Left hindlimb (tissue), 1 donor: Measurements from ENCODE around the gene WDHD1.
"Not testable (repeated sequence)": the region's sequence is repeated elsewhere in the genome, so short reads cannot be mapped to it uniquely, and the experiment has no call there.

Source experiments
- DNase-seq: peaks from one replicate; pipeline ENCODE4 v3.0.0-alpha.2; 2018

WDHD1 gene

DNA sequence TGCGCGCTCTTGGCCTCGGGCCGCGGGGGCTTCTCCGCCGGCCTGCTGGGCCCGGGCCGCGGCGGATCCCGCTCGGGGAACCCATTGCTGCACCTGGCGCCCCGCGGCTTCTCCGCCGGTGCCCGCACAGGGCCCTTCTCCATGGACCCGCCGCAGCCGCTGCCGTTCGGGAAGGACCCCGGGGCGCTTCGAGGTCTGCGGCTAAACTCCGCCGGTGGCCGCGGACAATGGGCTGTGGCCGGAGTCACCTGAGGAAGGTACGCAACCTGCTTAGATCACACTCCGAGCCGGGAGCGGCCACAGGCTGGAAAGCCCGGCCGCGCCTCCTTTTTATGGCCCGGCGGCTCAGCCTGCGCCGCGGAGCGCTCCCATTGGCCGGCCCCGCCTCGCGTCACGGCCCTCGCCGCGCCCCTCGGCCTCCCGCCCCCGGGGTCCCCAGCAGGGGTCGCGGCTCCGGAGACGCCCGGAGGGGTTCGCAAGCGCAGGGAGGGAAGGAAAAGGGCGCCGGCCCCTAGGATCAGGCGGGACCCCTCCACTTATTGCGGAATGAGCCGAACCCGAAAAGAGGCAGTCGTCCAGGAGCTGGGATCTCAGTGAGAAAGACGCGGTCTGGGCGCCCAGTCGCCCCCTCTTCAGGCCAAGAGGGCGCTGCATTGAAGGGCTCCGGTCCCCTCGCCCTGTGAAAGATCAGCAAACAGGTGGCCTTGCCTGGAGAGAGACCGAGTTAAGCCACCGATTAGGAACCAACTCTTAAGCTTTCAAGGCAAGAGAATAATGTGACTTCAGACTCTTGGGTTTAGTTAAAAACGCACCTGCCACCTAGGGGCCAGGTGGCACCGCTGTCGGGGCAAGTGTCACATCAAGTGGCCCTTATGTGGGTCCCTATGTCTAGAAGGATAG, 124.1 kb downstream of the WDHD1 start, which contains the start of gene GCH1:
Gene GCH1 (minus strand): TSS at position 306 of the 900 bp plus-strand sequence. CDS start 163 bp downstream, at position 143.
- DNase-seq = peak; percentile 69

GRCh38 chr14:54902143-54902520, 124.8 kb downstream of the WDHD1 start:
- DNase-seq = peak; percentile 64

DNA sequence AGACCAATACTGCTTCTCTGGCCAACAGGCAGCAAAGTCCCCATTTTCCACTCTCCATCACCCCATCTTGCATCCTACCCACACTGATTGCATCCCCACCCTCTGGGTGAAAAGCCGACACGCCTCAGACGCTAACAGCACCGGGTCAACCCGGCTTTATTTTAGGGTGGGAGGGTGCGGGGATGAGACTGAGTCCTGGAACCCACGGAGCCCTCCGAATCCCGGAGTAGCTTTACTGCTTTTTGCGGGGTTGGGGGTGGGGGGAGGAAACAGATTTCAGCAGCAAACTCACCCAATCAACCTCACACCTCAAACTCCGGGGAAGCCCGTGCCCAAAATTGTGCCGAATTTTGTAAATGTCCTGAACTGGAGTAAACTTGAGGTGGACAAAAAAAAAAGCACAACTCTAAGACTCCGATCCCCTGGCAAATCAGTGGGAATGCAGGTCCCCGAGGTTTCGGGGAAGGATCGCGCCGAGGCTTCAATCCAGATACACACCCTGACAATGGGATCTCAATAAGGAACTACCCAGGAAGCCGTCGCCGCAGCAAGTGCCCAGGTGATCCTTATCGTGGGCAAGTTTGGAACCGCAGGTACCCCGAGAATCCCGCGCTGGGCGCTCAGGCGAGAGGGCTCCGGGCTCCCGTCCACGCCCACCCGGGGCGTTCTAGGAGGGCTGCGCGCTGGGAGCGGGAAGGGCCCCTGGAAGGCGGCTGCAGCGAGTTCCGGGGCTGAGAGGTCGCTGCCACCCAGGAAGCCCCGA, 125.3 kb downstream of the WDHD1 start:
- DNase-seq = no peak

- no peak for DNase-seq
Measured at GRCh38 chr14:54899573-54899972, 127.3 kb downstream of the WDHD1 start.

DNA sequence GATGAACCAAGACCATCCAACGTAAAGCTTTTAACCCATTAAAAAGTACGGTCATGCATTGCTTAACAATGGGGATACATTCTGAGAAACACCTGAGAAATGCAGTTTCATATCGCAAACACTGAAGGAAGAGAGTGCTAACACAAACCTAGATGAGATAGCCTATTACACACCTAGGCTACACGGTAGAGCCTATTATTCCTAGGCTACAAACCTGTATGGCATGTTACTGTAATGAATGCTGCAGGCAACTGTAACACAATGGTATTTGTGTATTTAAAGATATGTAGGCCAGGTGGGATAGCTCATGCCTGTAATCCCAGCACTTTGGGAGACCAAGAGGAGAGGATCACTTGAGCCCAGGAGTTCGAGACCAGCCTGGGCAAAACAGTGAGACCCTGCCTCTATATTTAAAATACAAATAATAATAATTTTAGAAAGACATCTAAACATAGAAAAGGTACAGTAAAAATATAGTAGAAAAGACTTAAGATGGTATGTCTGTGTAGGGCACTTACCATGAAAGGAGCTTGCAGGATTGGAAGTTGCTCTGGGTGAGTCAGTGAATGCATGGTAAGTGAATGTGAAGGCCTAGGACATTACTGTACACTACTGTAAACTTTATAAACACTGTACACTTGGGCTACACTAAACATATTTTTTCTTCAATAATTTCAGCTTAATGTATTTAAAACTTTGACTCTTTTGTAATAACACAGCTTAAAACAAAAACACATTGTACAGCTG, 128.9 kb downstream of the WDHD1 start:
- not testable (repeated sequence) for DNase-seq

GRCh38 chr14:54895683-54896082, 131.2 kb downstream of the WDHD1 start:
- no peak for DNase-seq

- DNase-seq = no peak
Measured at GRCh38 chr14:54894995-54895394, 131.9 kb downstream of the WDHD1 start.

DNA sequence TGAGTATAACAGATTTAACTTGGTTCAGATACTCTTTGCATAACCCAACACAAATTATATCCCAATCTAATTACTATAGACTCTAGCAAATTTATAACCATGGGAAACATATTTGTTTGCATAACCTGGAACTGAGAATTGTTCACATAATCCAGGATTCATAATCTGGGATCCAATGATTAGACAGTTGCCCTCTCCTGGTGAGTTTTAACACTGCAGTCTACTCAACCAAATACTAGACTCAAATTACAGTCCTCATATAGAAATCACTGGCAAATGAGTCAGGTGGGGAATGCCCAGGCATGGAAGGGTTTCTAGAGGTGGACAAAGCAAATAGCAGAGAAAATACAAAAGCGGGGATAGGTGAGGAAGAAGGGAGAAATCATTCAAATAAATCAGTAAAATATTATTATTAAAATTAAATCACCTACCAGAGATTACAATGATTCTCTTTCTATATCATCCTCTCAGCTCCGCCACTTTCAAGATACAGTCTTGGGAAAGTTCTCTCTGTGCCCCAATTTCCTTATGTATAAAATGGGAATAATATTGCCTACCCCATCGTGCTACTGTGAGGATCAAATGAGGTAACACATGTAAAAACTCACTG, 133.6 kb downstream of the WDHD1 start:
- no peak for DNase-seq

- no peak for DNase-seq
Measured at GRCh38 chr14:54891471-54892245, 135.2 kb downstream of the WDHD1 start.

- no peak for DNase-seq
Measured at GRCh38 chr14:54890788-54891187, 136.1 kb downstream of the WDHD1 start.

- DNase-seq = no peak
Measured at GRCh38 chr14:54889919-54890318, 137.0 kb downstream of the WDHD1 start.
